ENCODE data around the gene ZBTB20.

Gene ZBTB20

GRCh38 chr3:114706591-114707232, 440.4 kb downstream of the ZBTB20 start:
- no peak for TF ChIP-seq CTCF (IDR thresholded peaks at IDR 0.05; ENCODE audit: borderline replicate concordance, control extremely low read depth, extremely low read depth, insufficient read depth, missing control alignments)
- DNase-seq (ENCODE audit: low spot score), result peak; percentile 37
- in situ Hi-C loops (cut with MboI; ENCODE audit: low sequenced_read_pairs, unreplicated experiment), result no loop called here

GRCh38 chr3:114700637-114701234, 446.4 kb downstream of the ZBTB20 start:
- no peak for TF ChIP-seq CTCF (IDR thresholded peaks at IDR 0.05; ENCODE audit: borderline replicate concordance, control extremely low read depth, extremely low read depth, insufficient read depth, missing control alignments)
- in situ Hi-C loops (cut with MboI; ENCODE audit: low sequenced_read_pairs, unreplicated experiment), result no loop called here

GRCh38 chr3:114698146-114699105, 448.7 kb downstream of the ZBTB20 start:
- in situ Hi-C loops (cut with MboI; ENCODE audit: low sequenced_read_pairs, unreplicated experiment), result no loop called here
- TF ChIP-seq CTCF (IDR thresholded peaks at IDR 0.05; ENCODE audit: borderline replicate concordance, control extremely low read depth, extremely low read depth, insufficient read depth, missing control alignments), result no peak
- no peak for DNase-seq (ENCODE audit: low spot score)

More at GRCh38 chr3:114700637-114701234, 446.4 kb downstream of the ZBTB20 start:
- no peak for DNase-seq (ENCODE audit: low spot score)

GRCh38 chr3:114697401-114697800, 449.7 kb downstream of the ZBTB20 start:
- in situ Hi-C loops (cut with MboI; ENCODE audit: low sequenced_read_pairs, unreplicated experiment), result no loop called here
- no peak for TF ChIP-seq CTCF (IDR thresholded peaks at IDR 0.05; ENCODE audit: borderline replicate concordance, control extremely low read depth, extremely low read depth, insufficient read depth, missing control alignments)
- DNase-seq (ENCODE audit: low spot score), result no peak

- no peak for TF ChIP-seq CTCF (IDR thresholded peaks at IDR 0.05; ENCODE audit: borderline replicate concordance, control extremely low read depth, extremely low read depth, insufficient read depth, missing control alignments)
- no peak for DNase-seq (ENCODE audit: low spot score)
- in situ Hi-C loops (cut with MboI; ENCODE audit: low sequenced_read_pairs, unreplicated experiment), result no loop called here
These were observed 452.8 kb downstream of the ZBTB20 start for GRCh38 chr3:114694251-114694650.

- TF ChIP-seq CTCF (IDR thresholded peaks at IDR 0.05; ENCODE audit: borderline replicate concordance, control extremely low read depth, extremely low read depth, insufficient read depth, missing control alignments), result no peak
- in situ Hi-C loops (cut with MboI; ENCODE audit: low sequenced_read_pairs, unreplicated experiment), result no loop called here
These were observed 455.2 kb downstream of the ZBTB20 start for GRCh38 chr3:114691871-114692270.

More at GRCh38 chr3:114691871-114692270, 455.2 kb downstream of the ZBTB20 start:
- no peak for DNase-seq (ENCODE audit: low spot score)

All from GM13976 (cell line).